ENCODE measurements around the gene PM20D1. TPM values are rescaled to one million over a fixed set of nuclear protein-coding genes. Genes with fewer than 3 reads are reported as not detected.
"Not testable (repeated sequence)": the region's sequence is repeated elsewhere in the genome, so short reads cannot be mapped to it uniquely, and the experiment has no call there.

Gene PM20D1
- total RNA-seq, 2 experiments from 2014 or later: 0.94 to 1.0 TPM

GRCh38 chr1:205832326-205832751, 17.6 kb downstream of the PM20D1 start:
- no peak for DNase-seq
- H3K4me3 Mint-ChIP-seq: no peak overlapping the region
- no peaks in the 10 kb centered on the region for H3K9me3 Mint-ChIP-seq
- H3K27me3 Mint-ChIP-seq: no peaks in the 10 kb centered on the region
- no peak overlapping the region for H3K27ac Mint-ChIP-seq
- ChIA-PET CTCF (interaction anchor here (0.7 to 1.5 kb wide), 3 partner anchors 8 to 32 kb away, joined by 3 to 4 read pairs (median 3); no protein-coding TSS in a partner anchor), POLR2A (no interaction called here)
- H3K4me1 Mint-ChIP-seq: no peaks in the 10 kb centered on the region
- H3K36me3 Mint-ChIP-seq (ENCODE audit: low read depth): no peaks in the 10 kb centered on the region

- no peak overlapping the region for H3K27ac Mint-ChIP-seq
- peaks cover 16% of the 10 kb centered on the region for H3K4me1 Mint-ChIP-seq
- CTCF ChIA-PET: interaction anchor here (1.3 to 2.3 kb wide), 4 partner anchors 13 to 554 kb away, joined by 3 to 6 read pairs (median 4); no protein-coding TSS in a partner anchor
- no peaks in the 10 kb centered on the region for H3K36me3 Mint-ChIP-seq (ENCODE audit: low read depth)
- POLR2A ChIA-PET: no interaction called here
- DNase-seq: no peak
- no peak overlapping the region for H3K4me3 Mint-ChIP-seq
- H3K9me3 Mint-ChIP-seq: no peaks in the 10 kb centered on the region
- no peaks in the 10 kb centered on the region for H3K27me3 Mint-ChIP-seq
These were observed 22.3 kb downstream of the PM20D1 start for GRCh38 chr1:205827623-205828022.

GRCh38 chr1:205826995-205827394, 22.9 kb downstream of the PM20D1 start:
- peaks cover 16% of the 10 kb centered on the region for H3K4me1 Mint-ChIP-seq
- CTCF ChIA-PET: interaction anchor here (1.3 to 2.7 kb wide), 8 partner anchors 11 to 553 kb away, joined by 3 to 7 read pairs (median 4); no protein-coding TSS in a partner anchor
- no peak overlapping the region for H3K4me3 Mint-ChIP-seq
- no peak overlapping the region for H3K27ac Mint-ChIP-seq
- no peak for DNase-seq
- H3K36me3 Mint-ChIP-seq (ENCODE audit: low read depth): no peaks in the 10 kb centered on the region
- POLR2A ChIA-PET: no interaction called here
- H3K9me3 Mint-ChIP-seq: no peaks in the 10 kb centered on the region
- H3K27me3 Mint-ChIP-seq: no peaks in the 10 kb centered on the region

DNA sequence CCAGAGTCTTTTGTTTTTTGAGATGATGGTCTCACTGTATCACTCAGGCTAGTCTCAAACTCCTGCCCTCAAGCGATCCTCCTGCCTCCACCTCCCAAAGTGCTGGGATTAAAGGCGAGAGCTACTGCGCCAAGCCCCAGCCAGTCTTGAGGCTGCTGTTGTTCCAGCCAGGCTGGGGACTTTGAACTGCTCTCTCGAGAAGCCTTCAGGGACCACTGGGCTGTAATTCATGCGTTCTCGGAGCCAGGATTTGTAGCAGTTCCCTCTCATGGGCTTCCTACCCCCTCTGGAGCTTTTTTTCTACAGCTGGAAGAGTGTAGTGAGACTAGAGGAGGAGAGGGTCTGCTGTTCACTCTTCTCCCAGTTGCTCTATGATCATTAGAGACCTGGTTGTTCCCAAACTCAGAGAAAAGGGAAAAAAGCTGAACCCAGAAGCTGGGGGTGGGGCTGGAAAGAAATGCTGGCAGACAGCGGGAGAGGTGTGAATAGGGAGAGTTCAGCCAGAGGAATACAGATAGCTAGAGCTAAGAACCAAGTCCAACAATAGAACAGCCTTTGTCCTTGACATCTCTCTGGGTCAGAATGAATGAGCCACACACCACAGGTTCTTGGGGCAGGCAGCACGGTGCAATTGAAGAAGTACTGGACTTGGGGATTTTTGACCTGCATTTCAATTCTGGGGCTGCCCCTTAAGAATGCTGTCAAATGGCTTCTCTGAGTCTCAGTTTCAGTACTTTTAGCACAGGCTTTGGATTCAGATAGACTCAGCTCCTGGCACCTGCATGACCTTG, 23.7 kb downstream of the PM20D1 start:
- CTCF ChIA-PET: interaction anchor here (1.3 to 2.7 kb wide), 9 partner anchors 10 to 341 kb away, joined by 3 to 7 read pairs (median 4); no protein-coding TSS in a partner anchor
- no peak for DNase-seq
- POLR2A ChIA-PET: interaction anchor here (0.6 kb wide), 1 partner anchor 799 kb away, joined by 4 read pairs; no protein-coding TSS in a partner anchor
- Mint-ChIP-seq H3K9me3 (no peaks in the 10 kb centered on the region), H3K36me3 (ENCODE audit: low read depth) (no peaks in the 10 kb centered on the region), H3K4me3 (no peak overlapping the region), H3K27ac (no peak overlapping the region), H3K4me1 (peaks cover 16% of the 10 kb centered on the region), H3K27me3 (no peaks in the 10 kb centered on the region)

DNA sequence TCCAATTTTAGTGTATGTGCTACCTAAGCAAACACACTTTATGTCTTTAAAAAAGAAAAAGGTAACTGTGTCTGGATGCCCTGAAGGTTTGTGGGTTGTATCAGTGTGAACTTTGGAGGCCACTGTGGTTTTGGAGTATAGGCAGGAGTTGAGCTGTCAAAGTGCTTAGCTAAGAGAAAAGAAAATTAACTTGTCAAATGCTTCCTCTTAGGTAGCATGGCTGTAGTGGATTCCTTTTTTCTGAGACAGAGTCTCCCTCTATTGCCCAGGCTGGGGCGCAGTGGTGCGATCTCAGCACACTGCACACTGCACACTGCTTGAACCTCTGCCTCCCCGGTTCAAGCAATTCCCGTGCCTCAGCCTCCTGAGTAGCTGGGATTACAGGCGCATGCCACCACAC, 25.8 kb downstream of the PM20D1 start:
- H3K36me3 Mint-ChIP-seq (ENCODE audit: low read depth): no peaks in the 10 kb centered on the region
- peaks cover 3% of the 10 kb centered on the region for H3K27me3 Mint-ChIP-seq
- no peaks in the 10 kb centered on the region for H3K9me3 Mint-ChIP-seq
- ChIA-PET CTCF (interaction anchor here (0.6 to 1.5 kb wide), 2 partner anchors 9 to 247 kb away, joined by 3 to 4 read pairs; no protein-coding TSS in a partner anchor), POLR2A (no interaction called here)
- no peak for DNase-seq
- no peak overlapping the region for H3K27ac Mint-ChIP-seq
- H3K4me3 Mint-ChIP-seq: no peak overlapping the region
- H3K4me1 Mint-ChIP-seq: peaks cover 16% of the 10 kb centered on the region

GRCh38 chr1:205823260-205823659, 26.7 kb downstream of the PM20D1 start:
- H3K36me3 Mint-ChIP-seq (ENCODE audit: low read depth); H3K4me3 Mint-ChIP-seq; H3K27me3 Mint-ChIP-seq; DNase-seq; POLR2A ChIA-PET; H3K9me3 Mint-ChIP-seq; H3K27ac Mint-ChIP-seq: not testable (repeated sequence)
- CTCF ChIA-PET: interaction anchor here (1.5 kb wide), 1 partner anchor 10 kb away, joined by 4 read pairs; no protein-coding TSS in a partner anchor
- peaks cover 16% of the 10 kb centered on the region for H3K4me1 Mint-ChIP-seq

GRCh38 chr1:205822397-205822796, 27.5 kb downstream of the PM20D1 start:
- Mint-ChIP-seq H3K4me3 (no peak overlapping the region), H3K27me3 (peaks cover 3% of the 10 kb centered on the region), H3K27ac (no peak overlapping the region), H3K36me3 (ENCODE audit: low read depth) (no peaks in the 10 kb centered on the region), H3K4me1 (peaks cover 16% of the 10 kb centered on the region), H3K9me3 (no peaks in the 10 kb centered on the region)
- DNase-seq: no peak
- ChIA-PET CTCF (no interaction called here), POLR2A (no interaction called here)

- no peaks in the 10 kb centered on the region for H3K36me3 Mint-ChIP-seq (ENCODE audit: low read depth)
- H3K9me3 Mint-ChIP-seq: no peaks in the 10 kb centered on the region
- DNase-seq: no peak
- H3K4me3 Mint-ChIP-seq: no peak overlapping the region
- peaks cover 10% of the 10 kb centered on the region for H3K4me1 Mint-ChIP-seq
- ChIA-PET CTCF (no interaction called here), POLR2A (no interaction called here)
- H3K27ac Mint-ChIP-seq: no peak overlapping the region
- peaks cover 12% of the 10 kb centered on the region for H3K27me3 Mint-ChIP-seq
These were observed 31.9 kb downstream of the PM20D1 start for GRCh38 chr1:205817988-205818387.

GRCh38 chr1:205817364-205817763, 32.6 kb downstream of the PM20D1 start:
- POLR2A ChIA-PET: no interaction called here
- Mint-ChIP-seq H3K9me3 (no peaks in the 10 kb centered on the region), H3K36me3 (ENCODE audit: low read depth) (no peaks in the 10 kb centered on the region), H3K27me3 (peaks cover 12% of the 10 kb centered on the region), H3K4me1 (peaks cover 8% of the 10 kb centered on the region), H3K27ac (no peak overlapping the region), H3K4me3 (no peak overlapping the region)
- DNase-seq: no peak
- CTCF ChIA-PET: interaction anchor here (1.6 to 2.3 kb wide), 2 partner anchors 11 to 16 kb away, joined by 4 to 10 read pairs; no protein-coding TSS in a partner anchor

DNA sequence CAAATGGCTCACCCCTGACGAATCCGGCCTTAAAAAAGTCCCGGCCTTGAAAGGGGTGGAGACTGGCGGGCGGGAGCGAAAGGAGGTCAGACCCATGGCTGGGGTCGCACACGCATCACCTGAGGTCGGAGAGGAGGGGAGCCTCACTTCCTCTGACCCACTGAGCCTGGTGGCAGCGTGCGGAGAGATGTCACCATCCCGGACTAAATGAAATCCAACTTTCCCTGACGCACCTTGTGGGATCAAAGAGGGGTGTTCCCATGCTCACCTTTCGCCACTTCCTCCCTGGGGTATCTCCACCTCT, 36.2 kb downstream of the PM20D1 start:
- no peak for DNase-seq
- CTCF ChIA-PET: interaction anchor here (1.2 kb wide), 1 partner anchor 13 kb away, joined by 4 read pairs; no protein-coding TSS in a partner anchor
- H3K4me1 Mint-ChIP-seq: peaks cover 32% of the 10 kb centered on the region
- H3K4me3 Mint-ChIP-seq: peak overlapping the region; percentile 79
- H3K9me3 Mint-ChIP-seq: no peaks in the 10 kb centered on the region
- peaks cover 9% of the 10 kb centered on the region for H3K27me3 Mint-ChIP-seq
- H3K36me3 Mint-ChIP-seq (ENCODE audit: low read depth): peaks cover 10% of the 10 kb centered on the region
- POLR2A ChIA-PET: no interaction called here
- H3K27ac Mint-ChIP-seq: peak overlapping the region; percentile 42

- Mint-ChIP-seq H3K36me3 (ENCODE audit: low read depth) (peaks cover 10% of the 10 kb centered on the region), H3K4me3 (peak within 1 kb of the TSS; percentile 79), H3K4me1 (peaks cover 32% of the 10 kb centered on the region), H3K27ac (peak within 1 kb of the TSS; percentile 89), H3K27me3 (peaks cover 9% of the 10 kb centered on the region), H3K9me3 (no peaks in the 10 kb centered on the region)
- ChIA-PET CTCF (no interaction called here), POLR2A (no interaction called here)
- DNase-seq: peak; percentile 92
These were observed 36.8 kb downstream of the PM20D1 start, which contains the start of gene SLC41A1 for GRCh38 chr1:205812878-205813754. Gene SLC41A1 (minus strand): TSS chr1:205813198. CDS start chr1:205810441, 2,757 bp downstream.

DNA sequence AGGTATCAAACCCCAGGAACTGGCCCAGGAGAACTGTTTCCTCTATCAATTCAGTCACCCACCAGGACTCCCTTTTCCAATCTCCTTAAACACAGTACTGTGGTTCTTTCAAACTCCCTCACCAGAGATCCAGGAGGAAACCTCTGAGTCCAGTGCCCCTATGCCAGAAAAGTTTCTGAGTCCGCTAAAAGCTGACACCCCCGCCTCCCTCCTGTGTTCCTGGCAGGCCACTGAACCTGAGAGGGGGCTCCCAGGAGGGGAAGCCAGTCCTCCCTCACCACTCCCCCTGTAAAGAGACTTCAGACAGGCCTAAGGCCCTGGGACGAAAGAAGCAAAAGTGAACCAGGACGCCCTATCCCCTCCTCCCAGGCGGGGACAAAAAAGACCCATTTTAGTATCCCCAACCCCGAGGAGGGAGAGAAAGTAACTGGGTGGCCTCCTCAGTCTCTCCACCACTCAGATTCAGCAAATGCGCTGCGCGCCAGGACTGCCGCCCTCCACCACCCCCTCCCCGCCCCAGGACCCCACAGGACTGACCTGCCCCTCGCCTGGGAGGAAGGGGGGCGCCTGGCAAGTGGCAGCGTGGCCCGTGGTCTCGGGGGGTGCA, 37.6 kb downstream of the PM20D1 start:
- CTCF ChIA-PET: interaction anchor here (0.7 to 1.4 kb wide), 3 partner anchors 16 to 416 kb away, joined by 3 read pairs; no protein-coding TSS in a partner anchor
- peaks cover 33% of the 10 kb centered on the region for H3K4me1 Mint-ChIP-seq
- H3K9me3 Mint-ChIP-seq: no peaks in the 10 kb centered on the region
- H3K27me3 Mint-ChIP-seq: peaks cover 9% of the 10 kb centered on the region
- H3K4me3 Mint-ChIP-seq: peak overlapping the region; percentile 79
- POLR2A ChIA-PET: interaction anchor here (0.8 kb wide), 1 partner anchor 63 kb away, joined by 3 read pairs; no protein-coding TSS in a partner anchor
- no peak for DNase-seq
- peaks cover 10% of the 10 kb centered on the region for H3K36me3 Mint-ChIP-seq (ENCODE audit: low read depth)
- H3K27ac Mint-ChIP-seq: peak overlapping the region; percentile 89
